Measurements from ENCODE around the gene DMBX1. TPM values are rescaled to one million over a fixed set of nuclear protein-coding genes. Genes with fewer than 3 reads are reported as not detected.

DMBX1 gene
- total and polyA plus RNA-seq, 5 donors, result not detected

GRCh38 chr1:46527474-46528296, 38.0 kb downstream of the DMBX1 start:
- H3K9me3 ChIP-seq (ENCODE audit: control insufficient read depth, low read length), result no peaks in the 10 kb centered on the region
- intact Hi-C loops (cut with DNase I), result loop anchor here (2.0 to 10.0 kb wide), 9 partner anchors 47 to 123 kb away; no protein-coding TSS in a partner anchor
- H3K27me3 ChIP-seq (ENCODE audit: control insufficient read depth, insufficient read depth), result no peaks in the 10 kb centered on the region
- no peak overlapping the region for H3K4me3 ChIP-seq (ENCODE audit: low read length)
- H3K4me1 ChIP-seq (ENCODE audit: control insufficient read depth, insufficient read depth, low read length), result peaks cover under 1% of the 10 kb centered on the region
- WGBS, result 29% methylated on average over 3 of the region's 3 CpGs
- DNase-seq (peak; percentile 84 to 93 (median 92)), ATAC-seq (peak; percentile 76 to 84)
- no peak overlapping the region for H3K27ac ChIP-seq (ENCODE audit: low read length)

GRCh38 chr1:46528297-46528955, 38.8 kb downstream of the DMBX1 start:
- H3K27me3 ChIP-seq (ENCODE audit: control insufficient read depth, insufficient read depth), result no peaks in the 10 kb centered on the region
- H3K27ac ChIP-seq (ENCODE audit: low read length), result no peak overlapping the region
- no peak overlapping the region for H3K4me3 ChIP-seq (ENCODE audit: low read length)
- 29% methylated on average over 11 of the region's 11 CpGs for whole genome bisulfite sequencing
- intact Hi-C loops (cut with DNase I), result loop anchor here (2.0 to 10.0 kb wide), 6 partner anchors 51 to 124 kb away; no protein-coding TSS in a partner anchor
- ATAC-seq, result no peak
- no peaks in the 10 kb centered on the region for H3K4me1 ChIP-seq (ENCODE audit: control insufficient read depth, insufficient read depth, low read length)
- no peaks in the 10 kb centered on the region for H3K9me3 ChIP-seq (ENCODE audit: control insufficient read depth, low read length)
- DNase-seq, result no peak

GRCh38 chr1:46529031-46529630, 39.5 kb downstream of the DMBX1 start:
- intact Hi-C loops (cut with DNase I), result loop anchor here (2.0 to 10.0 kb wide), 6 partner anchors 52 to 124 kb away; no protein-coding TSS in a partner anchor
- Histone ChIP-seq H3K9me3 (ENCODE audit: control insufficient read depth, low read length) (no peaks in the 10 kb centered on the region), H3K4me1 (ENCODE audit: control insufficient read depth, insufficient read depth, low read length) (no peaks in the 10 kb centered on the region), H3K27me3 (ENCODE audit: control insufficient read depth, insufficient read depth) (no peaks in the 10 kb centered on the region), H3K4me3 (ENCODE audit: low read length) (no peak overlapping the region), H3K27ac (ENCODE audit: low read length) (no peak overlapping the region)
- ATAC-seq (no peak), DNase-seq (no peak)
- WGBS, result 61% methylated on average over 4 of the region's 4 CpGs

- no peak for ATAC-seq
- no peak for DNase-seq
- 63% methylated on average over 3 of the region's 3 CpGs for WGBS
- H3K27ac ChIP-seq (ENCODE audit: low read length), result no peak overlapping the region
- no peaks in the 10 kb centered on the region for H3K9me3 ChIP-seq (ENCODE audit: control insufficient read depth, low read length)
- no peak overlapping the region for H3K4me3 ChIP-seq (ENCODE audit: low read length)
- H3K4me1 ChIP-seq (ENCODE audit: control insufficient read depth, insufficient read depth, low read length), result no peaks in the 10 kb centered on the region
- intact Hi-C loops (cut with DNase I), result loop anchor here in 3 of 4 donors (5.0 to 10.0 kb wide), 2 partner anchors 192 to 194 kb away; no protein-coding TSS in a partner anchor
- H3K27me3 ChIP-seq (ENCODE audit: control insufficient read depth, insufficient read depth), result no peaks in the 10 kb centered on the region
These were observed 40.7 kb downstream of the DMBX1 start for GRCh38 chr1:46530311-46530710.

GRCh38 chr1:46530791-46531409, 41.3 kb downstream of the DMBX1 start:
- Histone ChIP-seq H3K9me3 (ENCODE audit: control insufficient read depth, low read length) (no peaks in the 10 kb centered on the region), H3K4me1 (ENCODE audit: control insufficient read depth, insufficient read depth, low read length) (no peaks in the 10 kb centered on the region), H3K4me3 (ENCODE audit: low read length) (no peak overlapping the region), H3K27me3 (ENCODE audit: control insufficient read depth, insufficient read depth) (no peaks in the 10 kb centered on the region), H3K27ac (ENCODE audit: low read length) (no peak overlapping the region)
- ATAC-seq, result no peak
- intact Hi-C loops (cut with DNase I), result loop anchor here in 3 of 4 donors (5.0 to 10.0 kb wide), 2 partner anchors 191 to 194 kb away; no protein-coding TSS in a partner anchor
- DNase-seq, result no peak
- WGBS, result 51% methylated on average over 6 of the region's 6 CpGs

- Histone ChIP-seq H3K4me3 (ENCODE audit: low read length) (no peak overlapping the region), H3K27ac (ENCODE audit: low read length) (no peak overlapping the region), H3K27me3 (ENCODE audit: control insufficient read depth, insufficient read depth) (no peaks in the 10 kb centered on the region), H3K4me1 (ENCODE audit: control insufficient read depth, insufficient read depth, low read length) (no peaks in the 10 kb centered on the region), H3K9me3 (ENCODE audit: control insufficient read depth, low read length) (no peaks in the 10 kb centered on the region)
- 61% methylated on average over 3 of the region's 3 CpGs for WGBS
- intact Hi-C loops (cut with DNase I), result loop anchor here (2.0 to 10.0 kb wide), 3 partner anchors 190 to 193 kb away; no protein-coding TSS in a partner anchor
- ATAC-seq (no peak), DNase-seq (no peak)
These were observed 42.5 kb downstream of the DMBX1 start for GRCh38 chr1:46532095-46532494.

GRCh38 chr1:46532498-46533178, 43.0 kb downstream of the DMBX1 start:
- Histone ChIP-seq H3K4me3 (ENCODE audit: low read length) (peak overlapping the region; percentile 46), H3K9me3 (ENCODE audit: control insufficient read depth, low read length) (no peaks in the 10 kb centered on the region), H3K27ac (ENCODE audit: low read length) (peak overlapping the region; percentile 4), H3K4me1 (ENCODE audit: control insufficient read depth, insufficient read depth, low read length) (no peaks in the 10 kb centered on the region), H3K27me3 (ENCODE audit: control insufficient read depth, insufficient read depth) (no peaks in the 10 kb centered on the region)
- DNase-seq, result peak; percentile 68 to 91 (median 89)
- WGBS, result 1% methylated on average over 31 of the region's 31 CpGs
- ATAC-seq, result peak; percentile 79 to 87
- intact Hi-C loops (cut with DNase I), result loop anchor here (2.0 to 10.0 kb wide), 3 partner anchors 190 to 192 kb away; no protein-coding TSS in a partner anchor

- DNase-seq (peak; percentile 48 to 88 (median 83)), ATAC-seq (peak; percentile 45 to 59)
- Histone ChIP-seq H3K27ac (ENCODE audit: low read length) (peak overlapping the region; percentile 4), H3K4me1 (ENCODE audit: control insufficient read depth, insufficient read depth, low read length) (no peaks in the 10 kb centered on the region), H3K4me3 (ENCODE audit: low read length) (peak overlapping the region; percentile 46), H3K9me3 (ENCODE audit: control insufficient read depth, low read length) (no peaks in the 10 kb centered on the region), H3K27me3 (ENCODE audit: control insufficient read depth, insufficient read depth) (no peaks in the 10 kb centered on the region)
- WGBS, result 4% methylated on average over 71 of the region's 71 CpGs
- intact Hi-C loops (cut with DNase I), result loop anchor here (2.0 to 10.0 kb wide), 3 partner anchors 189 to 191 kb away; no protein-coding TSS in a partner anchor
These were observed 43.7 kb downstream of the DMBX1 start for GRCh38 chr1:46533179-46533864.

- no peak overlapping the region for H3K4me3 ChIP-seq (ENCODE audit: low read length)
- no peaks in the 10 kb centered on the region for H3K4me1 ChIP-seq (ENCODE audit: control insufficient read depth, insufficient read depth, low read length)
- no peaks in the 10 kb centered on the region for H3K9me3 ChIP-seq (ENCODE audit: control insufficient read depth, low read length)
- H3K27ac ChIP-seq (ENCODE audit: low read length), result no peak overlapping the region
- H3K27me3 ChIP-seq (ENCODE audit: control insufficient read depth, insufficient read depth), result no peaks in the 10 kb centered on the region
- DNase-seq (no peak), ATAC-seq (no peak)
- intact Hi-C loops (cut with DNase I), result loop anchor here in 2 of 4 donors (10.0 kb wide), 1 partner anchor 190 kb away; no protein-coding TSS in a partner anchor
- WGBS, result 59% methylated on average over 2 of the region's 2 CpGs
These were observed 45.4 kb downstream of the DMBX1 start for GRCh38 chr1:46535063-46535462.

All from right cardiac atrium (tissue), 5 donors.